Measurements from ENCODE around the gene NIPAL1. TPM values are rescaled to one million over a fixed set of nuclear protein-coding genes. Genes with fewer than 3 reads are reported as not detected.

Gene NIPAL1
- total RNA-seq, 4 donors from 2014 or later = 0.22 to 2.0 (median 0.33) TPM; not detected in 1

DNA sequence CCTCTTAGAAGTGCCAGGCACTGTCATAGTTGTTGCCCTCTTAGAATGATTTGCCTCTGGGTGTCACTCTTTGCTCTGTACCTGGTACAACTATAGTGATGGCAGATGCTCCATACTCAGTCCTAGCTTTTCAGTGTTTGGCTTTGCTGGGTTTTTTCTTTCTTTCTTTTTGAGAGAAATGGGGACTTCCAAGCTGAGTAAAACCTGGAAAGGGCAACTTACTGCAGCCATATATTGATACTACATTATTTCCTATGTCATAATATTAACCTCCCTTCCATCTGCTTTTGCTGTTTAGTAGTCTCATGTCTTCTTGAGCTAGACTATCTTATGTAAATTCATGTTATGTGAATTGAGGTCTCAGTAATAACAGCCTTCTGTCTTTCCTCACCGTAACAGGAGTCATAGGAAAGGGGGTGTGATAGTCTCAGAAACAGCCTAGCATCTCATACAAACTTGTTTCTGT lies 49.0 kb downstream of the NIPAL1 start:
- TF ChIP-seq, protein P1, sequence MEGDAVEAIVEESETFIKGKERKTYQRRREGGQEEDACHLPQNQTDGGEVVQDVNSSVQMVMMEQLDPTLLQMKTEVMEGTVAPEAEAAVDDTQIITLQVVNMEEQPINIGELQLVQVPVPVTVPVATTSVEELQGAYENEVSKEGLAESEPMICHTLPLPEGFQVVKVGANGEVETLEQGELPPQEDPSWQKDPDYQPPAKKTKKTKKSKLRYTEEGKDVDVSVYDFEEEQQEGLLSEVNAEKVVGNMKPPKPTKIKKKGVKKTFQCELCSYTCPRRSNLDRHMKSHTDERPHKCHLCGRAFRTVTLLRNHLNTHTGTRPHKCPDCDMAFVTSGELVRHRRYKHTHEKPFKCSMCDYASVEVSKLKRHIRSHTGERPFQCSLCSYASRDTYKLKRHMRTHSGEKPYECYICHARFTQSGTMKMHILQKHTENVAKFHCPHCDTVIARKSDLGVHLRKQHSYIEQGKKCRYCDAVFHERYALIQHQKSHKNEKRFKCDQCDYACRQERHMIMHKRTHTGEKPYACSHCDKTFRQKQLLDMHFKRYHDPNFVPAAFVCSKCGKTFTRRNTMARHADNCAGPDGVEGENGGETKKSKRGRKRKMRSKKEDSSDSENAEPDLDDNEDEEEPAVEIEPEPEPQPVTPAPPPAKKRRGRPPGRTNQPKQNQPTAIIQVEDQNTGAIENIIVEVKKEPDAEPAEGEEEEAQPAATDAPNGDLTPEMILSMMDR (IDR thresholded peaks at IDR 0.05; ENCODE audit: low read depth) = no peak

DNA sequence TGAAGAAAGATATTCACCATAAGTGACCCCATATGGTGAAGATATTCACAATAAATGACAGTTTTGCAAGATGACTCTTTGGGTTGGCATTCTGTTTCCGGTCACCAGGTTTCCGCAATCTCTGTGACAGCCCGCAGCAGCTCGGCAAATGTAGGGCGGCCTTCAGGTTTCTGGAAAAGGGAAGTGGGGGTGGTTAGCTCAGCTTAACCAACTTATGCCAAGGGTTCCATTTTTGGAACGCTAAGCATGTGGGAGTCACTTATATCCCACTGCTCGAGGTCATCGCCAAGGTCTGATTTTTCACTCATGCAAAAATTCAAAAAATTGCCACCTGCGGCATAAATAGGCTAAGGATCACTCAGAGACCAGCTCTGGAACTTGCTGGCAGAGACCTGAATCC lies 51.0 kb downstream of the NIPAL1 start:
- TF ChIP-seq, protein P1 (IDR thresholded peaks at IDR 0.05; ENCODE audit: low read depth) = no peak

DNA sequence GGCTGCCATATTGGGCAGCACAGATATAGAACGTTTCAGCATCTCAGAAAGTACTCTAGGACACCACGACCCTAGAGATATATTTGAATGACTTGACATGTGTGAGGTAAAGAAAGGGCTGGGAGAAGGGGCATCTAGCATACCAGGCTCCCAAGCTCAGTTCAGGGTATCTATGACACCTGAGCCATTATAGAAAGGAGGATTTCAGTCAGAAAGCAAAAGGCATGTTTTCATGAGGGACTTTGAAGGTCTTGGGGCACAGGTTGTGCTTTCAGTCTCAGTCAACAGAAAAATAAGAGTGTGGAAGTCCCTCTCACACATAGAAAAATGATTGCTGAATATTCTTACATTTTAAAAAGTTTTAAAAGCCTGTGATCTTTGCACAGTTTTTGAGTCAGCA lies 51.6 kb downstream of the NIPAL1 start:
- TF ChIP-seq, protein P1 (IDR thresholded peaks at IDR 0.05; ENCODE audit: low read depth) = no peak

DNA sequence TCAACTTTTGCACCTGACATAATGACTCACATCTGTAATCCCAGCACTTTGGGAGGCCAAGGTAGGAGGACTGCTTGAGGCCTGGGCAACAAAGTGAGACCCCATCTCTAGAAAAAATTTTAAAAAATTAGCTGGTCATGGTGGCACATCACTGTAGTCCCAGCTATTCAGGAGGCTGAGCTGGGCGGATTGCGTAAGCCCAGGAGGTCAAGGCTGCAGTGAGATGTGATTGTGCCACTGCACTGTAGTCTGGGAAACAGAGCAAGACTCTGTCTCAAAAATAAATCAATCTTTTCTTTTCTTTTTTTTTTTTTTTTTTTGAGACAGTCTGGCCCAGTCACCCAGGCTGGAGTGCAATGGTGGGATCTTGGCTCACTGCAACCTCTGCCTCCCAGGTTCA lies 52.5 kb downstream of the NIPAL1 start:
- TF ChIP-seq, protein P1 (IDR thresholded peaks at IDR 0.05; ENCODE audit: low read depth) = no peak

DNA sequence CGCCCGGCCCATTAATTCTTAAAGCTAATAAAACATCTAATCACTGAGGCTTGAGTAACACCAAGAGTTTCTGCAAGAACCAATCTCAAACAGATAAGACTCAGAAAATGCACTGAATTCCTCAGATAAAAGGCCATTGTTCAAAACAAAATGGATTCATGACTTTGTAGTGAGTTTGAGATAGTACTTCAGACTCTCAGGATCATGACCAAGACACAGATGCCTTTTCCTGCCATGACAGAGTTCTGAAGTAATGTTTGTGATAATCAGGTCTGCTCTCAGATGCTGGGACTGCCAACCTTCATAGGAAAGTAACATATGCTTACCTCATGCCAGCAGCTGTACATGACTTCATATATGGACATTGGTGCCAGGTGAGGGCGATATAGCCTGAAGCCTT lies 54.6 kb downstream of the NIPAL1 start:
- TF ChIP-seq, protein P1 (IDR thresholded peaks at IDR 0.05; ENCODE audit: low read depth) = no peak

DNA sequence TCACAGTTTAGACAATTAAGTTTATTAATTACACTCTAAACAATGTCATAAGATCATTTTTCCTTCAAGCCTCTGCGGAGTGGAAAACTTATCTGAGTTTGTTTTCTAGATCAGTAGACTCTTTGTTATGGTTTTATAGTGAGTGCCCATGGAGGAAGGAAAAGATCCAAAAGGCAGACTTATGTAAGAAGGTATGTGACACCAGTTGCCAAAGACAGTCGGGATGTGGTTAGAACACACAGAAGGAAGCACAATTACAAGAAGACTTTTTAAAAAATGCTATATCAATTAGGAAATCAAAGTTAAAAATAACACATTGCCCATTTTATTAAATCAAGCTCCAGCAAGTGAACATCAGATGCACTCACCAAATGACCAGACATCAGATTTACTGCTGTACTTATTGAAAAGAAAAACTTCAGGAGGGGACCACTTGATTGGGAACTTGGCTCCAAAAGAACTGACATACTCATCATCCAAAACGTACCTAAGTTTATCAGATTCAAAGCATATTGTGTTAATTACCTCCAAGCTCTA lies 57.1 kb downstream of the NIPAL1 start:
- TF ChIP-seq, protein P1 (IDR thresholded peaks at IDR 0.05; ENCODE audit: low read depth) = no peak

DNA sequence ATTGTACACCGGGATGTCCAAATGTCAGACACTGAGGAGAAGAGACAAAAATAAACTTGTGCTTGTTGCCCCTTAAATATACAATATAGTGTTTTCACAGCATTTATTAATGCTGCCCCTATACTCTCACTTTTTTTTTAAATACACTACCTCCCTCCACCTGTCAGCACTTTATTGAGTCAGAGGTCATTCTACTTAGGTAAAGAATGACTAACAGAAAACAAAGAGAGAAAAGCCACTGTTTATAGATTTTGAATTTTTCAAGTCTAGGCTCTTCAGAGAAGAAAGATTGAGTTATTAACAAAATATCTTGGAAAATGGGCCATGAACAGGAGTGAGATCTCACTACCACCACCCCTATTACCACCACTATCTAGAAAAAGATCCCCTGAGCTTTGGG lies 58.1 kb downstream of the NIPAL1 start:
- TF ChIP-seq, protein P1 (IDR thresholded peaks at IDR 0.05; ENCODE audit: low read depth) = no peak

Measured in subcutaneous adipose tissue (tissue), 4 donors.